Trophoblast cell (in vitro differentiated cells and primary cell): ENCODE data around the gene GUCY2F.

Experiments
- DNase-seq, 2 donors: peaks; one replicate each; pipeline ENCODE4 v3.0.0-alpha.2; 2016
- H2AFZ ChIP-seq: 2 replicates; pipeline ENCODE4 v1.6.1; 2013; ENCODE audit warnings: low read length, moderate library complexity, mild to moderate bottlenecking; ENCODE audit not compliant: insufficient read depth, poor library complexity
- H2AK5ac ChIP-seq: 2 replicates; pipeline ENCODE4 v1.6.1; 2013; ENCODE audit warnings: mild to moderate bottlenecking, low read length
- H2BK120ac ChIP-seq: 2 replicates; pipeline ENCODE4 v1.6.1; 2013; ENCODE audit warnings: low read length, mild to moderate bottlenecking, moderate library complexity; ENCODE audit not compliant: insufficient read depth, poor library complexity
- H2BK12ac ChIP-seq: 2 replicates; pipeline ENCODE4 v1.6.1; 2013; ENCODE audit warnings: mild to moderate bottlenecking, low read length, moderate library complexity
- H2BK5ac ChIP-seq: 2 replicates; pipeline ENCODE4 v1.6.1; 2013; ENCODE audit warnings: low read length, low read depth, moderate library complexity, mild to moderate bottlenecking; ENCODE audit not compliant: poor library complexity
- H3K14ac ChIP-seq: 2 replicates; pipeline ENCODE4 v1.6.1; 2013; ENCODE audit warnings: mild to moderate bottlenecking, low read length
- H3K18ac ChIP-seq: 2 replicates; pipeline ENCODE4 v1.6.1; 2013; ENCODE audit warnings: mild to moderate bottlenecking, low read length
- H3K23ac ChIP-seq: 2 replicates; pipeline ENCODE4 v1.6.1; 2013; ENCODE audit warnings: low read length
- H3K27ac ChIP-seq: 2 replicates; pipeline ENCODE4 v1.5.1; 2013; ENCODE audit warnings: low read depth, mild to moderate bottlenecking, inconsistent platforms, low read length, moderate library complexity
- H3K27me3 ChIP-seq: 2 replicates; pipeline ENCODE4 v1.6.1; 2013; ENCODE audit warnings: inconsistent platforms, mild to moderate bottlenecking, low read length, moderate library complexity; ENCODE audit not compliant: insufficient read depth
- H3K36me3 ChIP-seq, 2 experiments: 1 replicate in 1 of 2; 2 replicates in 1 of 2; pipeline ENCODE4 v1.6.1; 2013; ENCODE audit warnings: low read length in 2 of 2, mild to moderate bottlenecking in 2 of 2, moderate library complexity in 1 of 2; ENCODE audit not compliant: insufficient read depth in 2 of 2, control insufficient read depth in 1 of 2
- H3K4ac ChIP-seq: 2 replicates; pipeline ENCODE4 v1.6.1; 2013; ENCODE audit warnings: low read depth, mild to moderate bottlenecking, low read length, moderate library complexity
- H3K4me1 ChIP-seq, 2 experiments: 1 replicate in 1 of 2; 2 replicates in 1 of 2; pipeline ENCODE4 v1.6.1; 2013; ENCODE audit warnings: low read length in 2 of 2, mild to moderate bottlenecking in 2 of 2, moderate library complexity in 1 of 2; ENCODE audit not compliant: insufficient read depth in 2 of 2, control insufficient read depth in 1 of 2
- H3K4me2 ChIP-seq: 2 replicates; pipeline ENCODE4 v1.6.1; 2013; ENCODE audit warnings: inconsistent platforms, mild to moderate bottlenecking, low read length, moderate library complexity
- H3K4me3 ChIP-seq: 2 replicates; pipeline ENCODE4 v1.5.1; 2013; ENCODE audit warnings: mild to moderate bottlenecking, low read depth, low read length, inconsistent platforms
- H3K79me1 ChIP-seq: one replicate; pipeline ENCODE4 v1.6.1; 2013; ENCODE audit warnings: low read length
- H3K79me2 ChIP-seq: 2 replicates; pipeline ENCODE4 v1.6.1; 2013; ENCODE audit warnings: low read length, mild to moderate bottlenecking; ENCODE audit not compliant: control insufficient read depth, insufficient read depth, poor library complexity
- H3K9ac ChIP-seq: 2 replicates; pipeline ENCODE4 v1.6.1; 2013; ENCODE audit warnings: mild to moderate bottlenecking, low read length
- H3K9me3 ChIP-seq: 2 replicates; pipeline ENCODE4 v1.6.1; 2013; ENCODE audit warnings: low read depth, mild to moderate bottlenecking, control low read depth, inconsistent platforms, low read length; ENCODE audit not compliant: insufficient read depth
- H4K12ac ChIP-seq: 2 replicates; pipeline ENCODE4 v1.6.1; 2013; ENCODE audit warnings: low read depth, mild to moderate bottlenecking, low read length, moderate library complexity
- H4K8ac ChIP-seq: 2 replicates; pipeline ENCODE4 v1.6.1; 2013; ENCODE audit warnings: low read depth, mild to moderate bottlenecking, low read length, moderate library complexity
- H4K91ac ChIP-seq: one replicate; pipeline ENCODE4 v1.6.1; 2013; ENCODE audit warnings: low read depth, mild to moderate bottlenecking, low read length, moderate library complexity
- WGBS: extraction: QIAGEN DNeasy Blood & Tissue Kit; methylation state at CpG from one replicate; pipeline ENCODE4 v1.1.7; 2013; ENCODE audit warnings: missing lambda C conversion rate; ENCODE audit not compliant: insufficient read length, insufficient coverage; ENCODE audit errors: extremely low coverage; 5-methylcytosine and 5-hydroxymethylcytosine counted together

The GUCY2F gene

GRCh38 chrX:109344101-109344500 lies 137.8 kb downstream of the GUCY2F start:
- H2AK5ac ChIP-seq, result no peak overlapping the region
- no peak overlapping the region for H4K8ac ChIP-seq
- H3K27ac ChIP-seq, result no peak overlapping the region
- no peak overlapping the region for H3K4ac ChIP-seq
- no peak overlapping the region for H2BK5ac ChIP-seq
- no peak overlapping the region for H3K4me3 ChIP-seq
- H3K18ac ChIP-seq, result no peak overlapping the region
- no CpG with 5 or more reads among the region's 1 CpG for WGBS
- no peak overlapping the region for H2BK12ac ChIP-seq
- no peaks in the 10 kb centered on the region for H3K36me3 ChIP-seq
- peaks cover 4% of the 10 kb centered on the region for H3K79me1 ChIP-seq
- no peaks in the 10 kb centered on the region for H3K9me3 ChIP-seq
- H3K9ac ChIP-seq, result no peak overlapping the region
- H3K4me1 ChIP-seq, result peaks cover 3 to 9% of the 10 kb centered on the region in 2 experiments
- no peaks in the 10 kb centered on the region for H3K79me2 ChIP-seq
- DNase-seq, result no peak
- no peak overlapping the region for H2BK120ac ChIP-seq
- H3K27me3 ChIP-seq, result no peaks in the 10 kb centered on the region
- H4K91ac ChIP-seq, result no peak overlapping the region
- H4K12ac ChIP-seq, result no peak overlapping the region
- no peak overlapping the region for H3K4me2 ChIP-seq
- no peak overlapping the region for H2AFZ ChIP-seq
- no peak overlapping the region for H3K14ac ChIP-seq
- no peak overlapping the region for H3K23ac ChIP-seq

GRCh38 chrX:109343671-109344070 lies 138.2 kb downstream of the GUCY2F start:
- no peak overlapping the region for H3K4ac ChIP-seq
- H2AFZ ChIP-seq, result no peak overlapping the region
- H3K23ac ChIP-seq, result no peak overlapping the region
- H2BK5ac ChIP-seq, result no peak overlapping the region
- H3K27me3 ChIP-seq, result no peaks in the 10 kb centered on the region
- H2AK5ac ChIP-seq, result no peak overlapping the region
- no peak overlapping the region for H4K12ac ChIP-seq
- no CpG with 5 or more reads among the region's 2 CpGs for WGBS
- H4K91ac ChIP-seq, result no peak overlapping the region
- H3K9ac ChIP-seq, result no peak overlapping the region
- H3K14ac ChIP-seq, result no peak overlapping the region
- no peak overlapping the region for H2BK120ac ChIP-seq
- no peaks in the 10 kb centered on the region for H3K9me3 ChIP-seq
- H3K27ac ChIP-seq, result no peak overlapping the region
- H3K79me2 ChIP-seq, result no peaks in the 10 kb centered on the region
- H3K18ac ChIP-seq, result no peak overlapping the region
- peaks cover 3 to 9% of the 10 kb centered on the region in 2 experiments for H3K4me1 ChIP-seq
- H3K4me3 ChIP-seq, result no peak overlapping the region
- no peak overlapping the region for H3K4me2 ChIP-seq
- H3K36me3 ChIP-seq, result no peaks in the 10 kb centered on the region
- no peak overlapping the region for H2BK12ac ChIP-seq
- peaks cover 4% of the 10 kb centered on the region for H3K79me1 ChIP-seq
- no peak for DNase-seq
- H4K8ac ChIP-seq, result no peak overlapping the region

- H3K9me3 ChIP-seq, result no peaks in the 10 kb centered on the region
- H3K79me2 ChIP-seq, result no peaks in the 10 kb centered on the region
- no peak overlapping the region for H3K4ac ChIP-seq
- no peak overlapping the region for H3K4me3 ChIP-seq
- H3K4me1 ChIP-seq, result no peaks in the 10 kb centered on the region
- no peak overlapping the region for H2BK120ac ChIP-seq
- WGBS, result no CpG with 5 or more reads among the region's 1 CpG
- H4K8ac ChIP-seq, result no peak overlapping the region
- H2BK12ac ChIP-seq, result no peak overlapping the region
- no peak overlapping the region for H3K9ac ChIP-seq
- H4K91ac ChIP-seq, result no peak overlapping the region
- no peak overlapping the region for H2AK5ac ChIP-seq
- no peak overlapping the region for H2AFZ ChIP-seq
- no peak overlapping the region for H2BK5ac ChIP-seq
- no peak for DNase-seq
- H3K18ac ChIP-seq, result no peak overlapping the region
- no peak overlapping the region for H3K27ac ChIP-seq
- H3K27me3 ChIP-seq, result no peaks in the 10 kb centered on the region
- no peaks in the 10 kb centered on the region for H3K79me1 ChIP-seq
- no peak overlapping the region for H4K12ac ChIP-seq
- no peaks in the 10 kb centered on the region for H3K36me3 ChIP-seq
- no peak overlapping the region for H3K23ac ChIP-seq
- no peak overlapping the region for H3K4me2 ChIP-seq
- no peak overlapping the region for H3K14ac ChIP-seq
Observed at GRCh38 chrX:109336141-109336540, 145.7 kb downstream of the GUCY2F start.

- no peak overlapping the region for H2AK5ac ChIP-seq
- DNase-seq, result peak in 1 of 2 donors; percentile 3
- H4K91ac ChIP-seq, result no peak overlapping the region
- H3K18ac ChIP-seq, result no peak overlapping the region
- H3K9me3 ChIP-seq, result no peaks in the 10 kb centered on the region
- H3K79me2 ChIP-seq, result no peaks in the 10 kb centered on the region
- H3K9ac ChIP-seq, result no peak overlapping the region
- H3K4me3 ChIP-seq, result no peak overlapping the region
- H4K8ac ChIP-seq, result no peak overlapping the region
- H2BK5ac ChIP-seq, result no peak overlapping the region
- WGBS, result no CpG with 5 or more reads among the region's 1 CpG
- H2BK120ac ChIP-seq, result no peak overlapping the region
- H4K12ac ChIP-seq, result no peak overlapping the region
- H3K23ac ChIP-seq, result no peak overlapping the region
- H3K14ac ChIP-seq, result no peak overlapping the region
- no peaks in the 10 kb centered on the region for H3K4me1 ChIP-seq
- no peak overlapping the region for H2BK12ac ChIP-seq
- no peak overlapping the region for H2AFZ ChIP-seq
- H3K27me3 ChIP-seq, result no peaks in the 10 kb centered on the region
- H3K79me1 ChIP-seq, result no peaks in the 10 kb centered on the region
- H3K4ac ChIP-seq, result no peak overlapping the region
- no peak overlapping the region for H3K4me2 ChIP-seq
- no peak overlapping the region for H3K27ac ChIP-seq
- no peaks in the 10 kb centered on the region for H3K36me3 ChIP-seq
Observed at GRCh38 chrX:109327251-109327650, 154.6 kb downstream of the GUCY2F start.
